Fibroblast of lung (primary cell): ENCODE results near the gene RFESD. TPM values are rescaled to one million over a fixed set of nuclear protein-coding genes. Genes with fewer than 3 reads are reported as not detected.
A peak's percentile ranks its signal among the peaks of the same experiment; 100 is the strongest.

Experiments used
- DNase-seq, 2 donors: peaks; one replicate each; pipeline versions ENCODE4 v3.0.0 to v3.0.0-alpha.2; 2010; ENCODE audit warnings: low read depth in 2 of 2
- H2AFZ ChIP-seq: 2 replicates; pipeline ENCODE4 v1.5.1; 2012; ENCODE audit warnings: low read length, control low read depth, inconsistent platforms
- H3K27ac ChIP-seq: 2 replicates; pipeline ENCODE4 v1.5.1; 2011; ENCODE audit warnings: low read length, control low read depth; ENCODE audit not compliant: insufficient read depth
- H3K27me3 ChIP-seq: 2 replicates; pipeline ENCODE4 v1.5.1; 2011; ENCODE audit warnings: mild to moderate bottlenecking, low read length; ENCODE audit not compliant: control insufficient read depth, insufficient read depth
- H3K36me3 ChIP-seq: 2 replicates; pipeline ENCODE4 v1.5.1; 2011; ENCODE audit warnings: low read length; ENCODE audit not compliant: control insufficient read depth, insufficient read depth
- H3K4me1 ChIP-seq: 2 replicates; pipeline ENCODE4 v1.5.1; 2011; ENCODE audit warnings: low read length; ENCODE audit not compliant: control insufficient read depth, insufficient read depth; ENCODE audit errors: extremely low read depth
- H3K4me2 ChIP-seq: 2 replicates; pipeline ENCODE4 v1.5.1; 2011; ENCODE audit warnings: low read length, control low read depth; ENCODE audit not compliant: insufficient read depth; ENCODE audit errors: extremely low read depth
- H3K4me3 ChIP-seq, 4 experiments: fragments of 200-600 bp in 1 of 4; sonication (generic) in 1 of 4; replicated peaks in 1 of 4; 2 replicates each; pipeline ENCODE4 v1.5.1; 2011 to 2016; ENCODE audit warnings: low read length in 4 of 4, low read depth in 3 of 4, mild to moderate bottlenecking in 3 of 4, control low read depth in 2 of 4, inconsistent platforms in 1 of 4, mixed read lengths in 1 of 4; ENCODE audit not compliant: insufficient read depth in 1 of 4; ENCODE audit errors: control extremely low read depth in 1 of 4
- H3K79me2 ChIP-seq: 2 replicates; pipeline ENCODE4 v1.5.1; 2012; ENCODE audit warnings: mild to moderate bottlenecking, low read length, inconsistent platforms; ENCODE audit not compliant: control insufficient read depth, insufficient read depth
- H3K9ac ChIP-seq: 2 replicates; pipeline ENCODE4 v1.5.1; 2011; ENCODE audit warnings: mild to moderate bottlenecking, low read length, control low read depth; ENCODE audit not compliant: insufficient read depth
- H3K9me3 ChIP-seq: 2 replicates; pipeline ENCODE4 v1.5.1; 2012; ENCODE audit warnings: low read depth, low read length; ENCODE audit not compliant: control insufficient read depth, insufficient read depth
- H4K20me1 ChIP-seq: 2 replicates; pipeline ENCODE4 v1.5.1; 2011; ENCODE audit warnings: low read length; ENCODE audit not compliant: control insufficient read depth, insufficient read depth; ENCODE audit errors: extremely low read depth
- CTCF ChIP-seq, 2 donors: IDR thresholded peaks in 1 of 2; conservative IDR thresholded peaks in 1 of 2; 1 replicate in 1 of 2; 2 replicates in 1 of 2; pipeline ENCODE4 v1.5.1; 2011 to 2012; ENCODE audit warnings: low read length in 2 of 2, control low read depth in 1 of 2, inconsistent platforms in 1 of 2, low read depth in 1 of 2, mild to moderate bottlenecking in 1 of 2
- EZH2 ChIP-seq: IDR thresholded peaks from 2 replicates; pipeline ENCODE4 v1.5.1; 2012; ENCODE audit warnings: low read length, control low read depth, mild to moderate bottlenecking; ENCODE audit errors: missing control alignments
- polyA plus RNA-seq, 2 donors: library from polyadenylated mRNA; depleted of rRNA in 1 of 2; stranded (reverse) in 1 of 2; unstranded in 1 of 2; fragments of >200 nt; gene quantifications; 2 replicates each; pipeline ENCODE4 v1.2.1, GENCODE V29; 2011 to 2012; ENCODE audit warnings: missing spikeins in 1 of 2
- total RNA-seq: library from RNA; depleted of rRNA; stranded (reverse); fragments of >200 nt; gene quantifications from 2 replicates; pipeline ENCODE4 v1.2.1, GENCODE V29; 2014

RFESD gene
- total and polyA plus RNA-seq, 2 donors (not counting 1 experiment from before 2014, with no cell fraction given) = 2.7 to 4.8 TPM

GRCh38 chr5:95615164-95615467, 31.5 kb upstream of the RFESD start:
- no peak for DNase-seq

GRCh38 chr5:95617057-95617456, 29.5 kb upstream of the RFESD start:
- Histone ChIP-seq H2AFZ (no peak overlapping the region), H4K20me1 (no peaks in the 10 kb centered on the region), H3K36me3 (no peaks in the 10 kb centered on the region), H3K79me2 (no peaks in the 10 kb centered on the region), H3K27me3 (no peaks in the 10 kb centered on the region), H3K4me3 (no peak overlapping the region), H3K9me3 (no peaks in the 10 kb centered on the region), H3K4me2 (no peak overlapping the region), H3K4me1 (peaks cover 2% of the 10 kb centered on the region), H3K9ac (no peak overlapping the region), H3K27ac (no peak overlapping the region)
- peak in 1 of 2 donors; percentile 67 for DNase-seq
- TF ChIP-seq CTCF (conservative IDR thresholded peaks at IDR 0.05 in 1 of 2, IDR thresholded peaks at IDR 0.05 in 1 of 2; ENCODE audit: low read depth in 1 of 2, low read length in 2 of 2) (no peak), EZH2 (no peak)

More at GRCh38 chr5:95615164-95615467, 31.5 kb upstream of the RFESD start:
- H3K9ac ChIP-seq = no peak overlapping the region
- H3K4me1 ChIP-seq = no peaks in the 10 kb centered on the region
- H3K27me3 ChIP-seq = no peaks in the 10 kb centered on the region
- H3K79me2 ChIP-seq = no peaks in the 10 kb centered on the region
- no peaks in the 10 kb centered on the region for H4K20me1 ChIP-seq
- no peak overlapping the region for H3K27ac ChIP-seq
- no peak for TF ChIP-seq CTCF (conservative IDR thresholded peaks at IDR 0.05 in 1 of 2, IDR thresholded peaks at IDR 0.05 in 1 of 2; ENCODE audit: low read depth in 1 of 2, low read length in 2 of 2)
- no peak for TF ChIP-seq EZH2
- no peaks in the 10 kb centered on the region for H3K9me3 ChIP-seq
- H3K4me2 ChIP-seq = no peak overlapping the region
- no peaks in the 10 kb centered on the region for H3K36me3 ChIP-seq
- H3K4me3 ChIP-seq = no peak overlapping the region
- no peak overlapping the region for H2AFZ ChIP-seq

- H3K9ac ChIP-seq = no peak overlapping the region
- no peak overlapping the region for H3K4me2 ChIP-seq
- H3K4me1 ChIP-seq = peaks cover 2% of the 10 kb centered on the region
- H4K20me1 ChIP-seq = no peaks in the 10 kb centered on the region
- peak in 1 of 2 donors; percentile 77 for DNase-seq
- H3K79me2 ChIP-seq = no peaks in the 10 kb centered on the region
- TF ChIP-seq CTCF (conservative IDR thresholded peaks at IDR 0.05 in 1 of 2, IDR thresholded peaks at IDR 0.05 in 1 of 2; ENCODE audit: low read depth in 1 of 2, low read length in 2 of 2) = no peak
- no peaks in the 10 kb centered on the region for H3K9me3 ChIP-seq
- H2AFZ ChIP-seq = no peak overlapping the region
- no peak overlapping the region for H3K27ac ChIP-seq
- no peaks in the 10 kb centered on the region for H3K27me3 ChIP-seq
- no peaks in the 10 kb centered on the region for H3K36me3 ChIP-seq
- H3K4me3 ChIP-seq = no peak overlapping the region
Observed at GRCh38 chr5:95619096-95619495, 27.5 kb upstream of the RFESD start.
